ENCODE data around the gene OR52E6.

Gene OR52E6

DNA sequence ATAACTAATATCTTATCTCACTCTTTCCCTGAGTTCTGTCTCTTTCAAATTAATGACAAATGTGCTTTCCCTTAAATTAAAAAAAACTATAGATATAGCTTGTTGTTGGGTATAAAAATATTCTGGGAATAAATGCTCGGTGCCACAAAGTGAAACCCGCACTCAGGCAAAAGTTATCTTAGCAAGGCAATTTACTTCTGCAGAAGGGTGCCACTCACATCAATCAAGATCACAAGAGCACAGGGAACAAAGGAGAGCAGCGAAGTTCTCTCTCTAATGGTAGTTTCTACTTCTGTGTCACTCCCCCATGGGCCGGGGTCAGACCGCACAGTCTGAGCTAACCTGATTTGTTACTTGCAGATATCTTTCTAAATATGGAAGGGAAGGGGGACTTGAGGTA is 37.7 kb downstream of the OR52E6 start:
- no peak for DNase-seq (ENCODE audit: extremely low read depth in 1 of 2, low read depth in 1 of 2)

DNA sequence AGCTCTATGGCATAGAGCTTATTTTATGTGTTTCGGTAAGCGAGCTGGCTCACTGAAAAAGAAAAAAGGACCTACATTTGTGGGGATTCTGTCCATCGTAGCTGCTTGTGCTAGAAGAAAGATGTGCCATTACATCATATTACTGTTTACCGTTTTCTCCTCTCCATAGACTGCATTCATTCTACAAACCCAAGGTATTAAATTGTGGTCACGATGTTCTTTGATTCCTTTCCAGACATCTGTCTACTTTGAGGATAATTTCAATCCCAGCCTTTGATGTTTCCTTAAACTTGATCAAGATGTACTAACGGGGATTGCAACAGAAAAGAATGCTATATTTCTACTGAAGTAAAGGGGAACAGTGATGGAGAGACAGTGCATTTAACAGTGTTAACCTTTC is 45.2 kb downstream of the OR52E6 start:
- no peak for DNase-seq (ENCODE audit: extremely low read depth in 1 of 2, low read depth in 1 of 2)

DNA sequence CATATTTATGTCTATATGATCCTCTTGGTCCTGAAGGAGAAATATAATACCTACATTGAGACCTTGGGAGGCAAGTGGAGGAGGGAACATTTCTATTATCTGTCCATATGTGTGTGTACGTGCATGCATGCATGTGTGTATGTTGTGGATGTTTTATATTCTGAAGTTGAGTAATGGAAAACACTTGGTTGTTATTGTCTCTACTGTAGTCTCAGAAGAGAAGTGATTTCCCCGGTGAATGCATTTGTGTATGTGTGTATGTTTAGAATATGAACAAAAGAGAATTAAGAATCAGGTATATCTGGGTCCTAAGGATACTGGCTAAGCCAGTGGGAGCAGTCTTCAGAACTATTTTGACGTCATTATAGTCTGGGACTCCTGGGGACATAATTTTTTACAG is 50.5 kb downstream of the OR52E6 start, which contains the start of gene OR52N1:
TSS of gene OR52N1 (minus strand) at position 101 of the 400 bp plus-strand sequence. CDS start 2,449 bp downstream, outside the sequence.
- DNase-seq (ENCODE audit: extremely low read depth in 1 of 2, low read depth in 1 of 2): no peak
